HG03103 (cell line): ENCODE data around the gene C14orf180.
"Not testable (repeated sequence)": the region's sequence is repeated elsewhere in the genome, so short reads cannot be mapped to it uniquely, and the experiment has no call there.

Experiments
- ATAC-seq: cut with Tn5 transposase; IDR thresholded peaks from one replicate; pipeline ENCODE4 v1.9.1; 2021; ENCODE audit warnings: low read depth; ENCODE audit not compliant: unreplicated experiment

The C14orf180 gene

GRCh38 chr14:104576970-104577332 lies 2.6 kb upstream of the C14orf180 start:
- ATAC-seq = no peak

GRCh38 chr14:104577426-104577825 lies 2.1 kb upstream of the C14orf180 start:
- ATAC-seq = no peak

- ATAC-seq = no peak
These were observed 1.7 kb upstream of the C14orf180 start for GRCh38 chr14:104577847-104578301.

DNA sequence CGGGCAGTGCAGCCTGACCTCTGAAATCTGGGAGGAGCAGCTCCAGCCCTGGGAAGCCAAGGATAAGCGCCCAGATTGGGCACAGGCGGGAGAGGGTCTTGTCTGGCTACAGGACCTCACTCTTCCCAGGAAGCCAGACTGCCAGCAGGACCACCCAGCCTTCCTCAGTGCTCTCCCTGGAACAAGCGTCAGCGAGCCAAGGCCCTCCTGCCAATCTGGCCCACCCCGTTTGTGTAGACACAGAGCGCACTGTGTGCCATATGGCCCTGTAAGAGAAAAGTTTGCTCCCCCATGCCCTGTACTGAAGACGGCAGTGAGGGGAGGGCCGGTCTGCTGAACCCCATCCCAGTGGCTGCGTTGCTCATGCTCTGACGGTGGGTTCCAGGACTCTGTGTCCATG lies 1.2 kb upstream of the C14orf180 start:
- ATAC-seq = no peak

- ATAC-seq = not testable (repeated sequence)
These were observed 375 bp downstream of the C14orf180 start for GRCh38 chr14:104579939-104580338.

DNA sequence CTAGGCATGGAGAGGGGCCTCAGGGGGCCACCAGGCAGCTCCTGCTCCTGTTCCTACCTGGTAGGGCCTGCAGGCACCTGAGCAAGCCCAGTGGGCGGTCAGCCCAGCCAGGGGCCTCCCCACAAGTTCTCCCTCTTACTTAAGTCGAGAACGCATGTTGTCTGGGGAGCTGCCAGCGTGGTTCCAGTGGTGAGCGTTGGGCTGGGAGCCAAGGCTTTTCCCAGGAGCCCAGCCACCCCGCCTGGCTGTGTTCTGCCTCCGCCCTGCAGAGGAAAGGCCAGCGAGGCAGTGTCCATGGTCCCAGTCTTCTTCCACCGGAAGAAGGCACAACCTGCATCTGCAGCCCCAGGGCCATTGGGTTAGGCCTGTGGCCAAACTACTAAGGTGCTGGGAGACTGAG lies 1.4 kb downstream of the C14orf180 start:
- no peak for ATAC-seq

- ATAC-seq = no peak
These were observed 2.0 kb downstream of the C14orf180 start for GRCh38 chr14:104581521-104581920.

- ATAC-seq = no peak
These were observed 2.4 kb downstream of the C14orf180 start for GRCh38 chr14:104582005-104582404.

- ATAC-seq = no peak
These were observed 3.1 kb downstream of the C14orf180 start for GRCh38 chr14:104582662-104583061.

DNA sequence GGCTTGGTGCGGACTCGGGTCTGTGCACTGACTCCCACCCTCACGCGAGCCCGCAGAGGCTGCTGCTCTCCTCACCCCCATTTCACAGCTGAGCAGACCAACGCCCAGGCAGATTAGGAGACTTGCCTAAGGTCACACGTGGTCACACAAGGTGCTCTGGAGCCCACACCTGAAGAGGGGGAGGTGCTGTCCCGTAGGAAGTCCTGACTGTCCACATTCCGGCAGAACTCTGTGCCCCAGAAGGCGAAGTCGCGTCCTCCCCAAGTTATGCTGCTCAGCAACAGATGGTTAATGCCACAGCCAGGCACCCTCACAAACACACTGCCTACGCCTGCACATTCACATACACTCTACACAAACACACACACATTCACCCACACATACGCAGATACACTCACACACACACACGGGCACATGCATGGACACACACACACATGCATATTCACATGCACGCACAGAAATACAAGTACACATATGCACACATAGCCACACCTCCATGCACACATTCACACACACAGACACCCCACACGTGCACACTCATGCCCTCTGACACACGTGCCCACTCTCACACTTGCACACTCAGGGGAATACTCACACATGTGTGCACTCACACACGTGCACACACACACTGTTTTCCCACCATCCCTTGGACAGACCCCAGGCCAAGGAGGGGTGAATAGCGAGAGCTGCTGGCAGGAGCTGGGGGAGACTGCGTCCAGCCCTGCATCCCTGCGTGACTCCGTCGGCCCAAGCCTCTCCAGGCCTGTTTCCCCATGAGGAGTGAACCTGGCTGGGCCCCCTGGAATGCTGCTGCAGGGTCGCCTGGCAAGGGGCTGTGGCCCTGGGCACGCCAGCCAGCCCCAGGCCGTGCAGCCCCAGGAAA lies 4.1 kb downstream of the C14orf180 start:
- ATAC-seq = no peak

DNA sequence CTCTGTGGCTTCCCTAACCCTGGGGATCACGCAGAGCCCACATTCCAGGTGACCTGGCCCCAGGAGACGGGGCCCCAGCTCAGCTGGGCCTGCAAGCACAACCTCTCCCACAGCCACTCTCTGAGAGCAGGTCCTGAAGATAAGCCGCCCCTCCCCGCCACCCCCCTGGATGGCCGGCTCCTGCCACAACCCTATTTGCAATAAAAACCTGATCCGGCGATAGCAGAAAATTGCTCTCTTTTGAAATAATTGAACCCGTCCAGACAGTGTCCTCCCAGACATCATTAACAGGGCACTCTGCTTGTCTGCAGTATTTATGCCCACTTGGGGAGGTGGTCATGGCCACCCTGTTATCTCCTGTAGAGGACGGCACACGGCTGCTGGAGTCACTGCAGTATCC lies 5.0 kb downstream of the C14orf180 start:
- ATAC-seq = no peak

DNA sequence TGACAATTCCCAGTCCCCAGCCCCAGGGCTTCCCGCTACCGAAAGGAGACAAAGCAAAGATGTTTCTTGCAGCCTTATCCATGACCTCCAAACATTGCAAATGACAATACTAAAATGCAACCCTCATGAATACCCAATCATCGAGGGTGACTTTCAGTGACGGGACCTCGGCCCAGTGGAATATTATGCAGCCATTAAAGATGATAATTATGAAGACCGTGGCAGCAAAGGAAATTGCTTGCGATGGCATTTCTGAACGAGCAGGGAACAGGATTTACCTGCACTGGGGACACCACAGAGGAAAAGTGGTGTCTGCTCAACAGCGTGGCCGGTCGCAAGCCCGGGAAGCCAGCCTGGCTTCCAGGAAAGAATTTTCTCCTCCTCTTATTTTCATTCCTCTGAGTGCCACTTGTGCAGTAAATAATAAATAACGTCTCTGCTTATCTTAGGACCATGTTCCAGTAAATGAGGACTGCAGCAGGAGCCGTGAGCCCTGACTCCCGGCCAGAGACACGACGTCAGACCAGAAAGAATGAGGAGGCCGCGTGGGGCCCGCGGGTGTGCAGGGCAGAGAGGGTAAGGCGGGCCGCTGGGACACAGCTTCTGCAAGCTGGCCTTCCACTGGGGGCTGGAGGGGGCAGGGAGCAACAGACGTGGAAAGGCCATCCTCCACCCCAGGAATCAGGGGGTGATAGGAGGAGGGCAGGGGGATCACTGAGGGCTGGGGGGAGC lies 6.6 kb downstream of the C14orf180 start:
- ATAC-seq = no peak

- no peak for ATAC-seq
These were observed 7.5 kb downstream of the C14orf180 start for GRCh38 chr14:104586832-104587620.

DNA sequence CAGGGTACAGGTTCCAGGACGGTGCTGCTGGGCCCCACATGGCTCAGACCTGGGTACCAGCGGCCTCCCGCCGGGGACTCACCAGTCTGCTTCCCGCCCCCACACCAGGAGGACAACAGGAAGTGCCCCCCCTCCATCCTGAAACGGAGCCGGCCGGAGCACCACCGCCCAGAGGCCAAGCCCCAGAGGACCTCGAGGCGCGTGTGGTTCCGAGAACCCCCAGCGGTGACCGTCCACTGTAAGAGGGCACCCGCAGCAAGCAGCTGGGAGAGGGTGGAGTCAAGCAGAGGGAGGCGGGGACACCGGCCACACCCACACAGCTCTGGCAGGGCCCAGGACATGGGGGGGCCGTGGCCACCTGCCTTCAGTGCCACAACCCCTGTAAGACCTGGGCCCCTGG lies 8.1 kb downstream of the C14orf180 start:
- no peak for ATAC-seq

- no peak for ATAC-seq
These were observed 8.7 kb downstream of the C14orf180 start for GRCh38 chr14:104588066-104588857.

- ATAC-seq = no peak
These were observed 10.0 kb downstream of the C14orf180 start for GRCh38 chr14:104589338-104590195.

- no peak for ATAC-seq
These were observed 10.8 kb downstream of the C14orf180 start for GRCh38 chr14:104590240-104590965.

- ATAC-seq = no peak
These were observed 11.5 kb downstream of the C14orf180 start for GRCh38 chr14:104591031-104591430.
